AG04450 (cell line): Measurements from ENCODE around the gene KRTAP1-4. TPM values are rescaled to one million over a fixed set of nuclear protein-coding genes. Genes with fewer than 3 reads are reported as not detected.
"Not testable (repeated sequence)": the region's sequence is repeated elsewhere in the genome, so short reads cannot be mapped to it uniquely, and the experiment has no call there.

Experiments
- CTCF ChIA-PET: fragments of 300-600, 350-600 bp; formaldehyde crosslinking; extraction: SDS; loops from one replicate; lab custom pipeline; 2022; ENCODE audit warnings: antibody characterized with exemption, inconsistent platforms; lab: Charles Lee
- POLR2A ChIA-PET: fragments of 350-600 bp; formaldehyde crosslinking; extraction: SDS; loops from one replicate; lab custom pipeline; 2021; ENCODE audit warnings: antibody characterized with exemption, inconsistent platforms; lab: Yijun Ruan, JAX
- DNase-seq: peaks from one replicate; pipeline ENCODE4 v3.0.0-alpha.2; 2011; ENCODE audit warnings: low read depth, low spot score
- H3K27ac ChIP-seq: one replicate; pipeline ENCODE4 v1.5.1; 2012; ENCODE audit warnings: low read depth, low read length, control low read depth
- H3K27me3 ChIP-seq: one replicate; pipeline ENCODE4 v1.6.0; 2012; ENCODE audit warnings: low read length; ENCODE audit not compliant: control insufficient read depth, insufficient read depth
- H3K4me3 ChIP-seq: 2 replicates; pipeline ENCODE4 v1.5.1; 2011; ENCODE audit warnings: mild to moderate bottlenecking, low read depth, low read length, control low read depth
- H3K9me3 ChIP-seq: 2 replicates; pipeline ENCODE4 v1.5.1; 2012; ENCODE audit warnings: low read length; ENCODE audit not compliant: control insufficient read depth, insufficient read depth
- polyA plus RNA-seq: library from polyadenylated mRNA; depleted of rRNA; stranded (reverse); fragments of >200 nt; gene quantifications from 2 replicates; pipeline ENCODE4 v1.2.3, GENCODE V29; 2011
- TF ChIP-seq, protein P1 (sequence below): IDR thresholded peaks from 2 replicates; pipeline ENCODE4 v1.5.1; 2011; ENCODE audit warnings: low read depth, low read length, control low read depth, inconsistent platforms

KRTAP1-4 gene
- polyA plus RNA-seq, 1 experiment = not detected

DNA sequence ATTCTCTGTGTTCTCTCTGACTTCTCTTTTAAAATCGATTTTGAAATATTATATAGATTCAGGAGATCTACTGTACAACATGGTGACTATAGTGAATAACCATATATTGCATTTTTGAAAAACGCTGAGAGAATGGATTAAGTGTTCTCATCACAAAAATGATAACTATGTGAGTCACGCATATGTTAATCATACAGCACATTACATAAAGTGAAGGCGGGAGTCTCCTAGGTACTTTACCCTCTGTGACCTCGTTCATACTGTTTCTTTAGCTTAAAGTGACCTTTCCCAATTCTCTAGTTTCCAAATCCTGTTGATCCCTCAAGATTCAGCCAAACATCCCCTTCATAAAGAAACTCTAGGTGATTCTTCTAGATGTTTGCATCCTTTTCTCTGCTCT, 27.2 kb downstream of the KRTAP1-4 start:
- Histone ChIP-seq H3K9me3 (no peaks in the 10 kb centered on the region), H3K27ac (no peak overlapping the region), H3K27me3 (no peaks in the 10 kb centered on the region), H3K4me3 (no peak overlapping the region)
- no peak for DNase-seq
- CTCF ChIA-PET = no interaction called here
- TF ChIP-seq, protein P1, sequence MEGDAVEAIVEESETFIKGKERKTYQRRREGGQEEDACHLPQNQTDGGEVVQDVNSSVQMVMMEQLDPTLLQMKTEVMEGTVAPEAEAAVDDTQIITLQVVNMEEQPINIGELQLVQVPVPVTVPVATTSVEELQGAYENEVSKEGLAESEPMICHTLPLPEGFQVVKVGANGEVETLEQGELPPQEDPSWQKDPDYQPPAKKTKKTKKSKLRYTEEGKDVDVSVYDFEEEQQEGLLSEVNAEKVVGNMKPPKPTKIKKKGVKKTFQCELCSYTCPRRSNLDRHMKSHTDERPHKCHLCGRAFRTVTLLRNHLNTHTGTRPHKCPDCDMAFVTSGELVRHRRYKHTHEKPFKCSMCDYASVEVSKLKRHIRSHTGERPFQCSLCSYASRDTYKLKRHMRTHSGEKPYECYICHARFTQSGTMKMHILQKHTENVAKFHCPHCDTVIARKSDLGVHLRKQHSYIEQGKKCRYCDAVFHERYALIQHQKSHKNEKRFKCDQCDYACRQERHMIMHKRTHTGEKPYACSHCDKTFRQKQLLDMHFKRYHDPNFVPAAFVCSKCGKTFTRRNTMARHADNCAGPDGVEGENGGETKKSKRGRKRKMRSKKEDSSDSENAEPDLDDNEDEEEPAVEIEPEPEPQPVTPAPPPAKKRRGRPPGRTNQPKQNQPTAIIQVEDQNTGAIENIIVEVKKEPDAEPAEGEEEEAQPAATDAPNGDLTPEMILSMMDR = no peak
- POLR2A ChIA-PET = no interaction called here

DNA sequence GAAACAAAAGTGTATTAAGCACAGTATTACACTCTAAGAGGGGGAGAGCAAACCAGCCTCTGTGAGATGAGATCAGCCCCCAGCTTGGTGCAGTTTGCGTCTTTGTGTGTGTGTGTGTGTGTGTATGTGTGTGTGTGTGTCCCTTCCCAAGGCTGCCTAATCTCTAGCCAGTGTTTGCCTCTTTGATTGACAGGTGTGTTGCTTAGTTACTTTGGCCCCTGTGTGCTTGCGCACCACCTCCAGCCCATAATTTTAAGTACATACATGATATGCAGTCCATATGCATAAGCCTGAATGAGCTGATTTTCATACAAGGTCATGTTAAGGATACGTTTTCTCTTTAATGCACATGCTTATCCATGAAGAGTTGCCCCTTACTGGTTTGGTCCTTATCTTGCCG, 28.2 kb downstream of the KRTAP1-4 start:
- POLR2A ChIA-PET = no interaction called here
- DNase-seq = no peak

GRCh38 chr17:40999563-40999962, 30.4 kb downstream of the KRTAP1-4 start, which contains the start of gene KRTAP3-2:
KRTAP3-2 (minus strand) TSS chr17:40999906; CDS start chr17:40999853, 53 bp downstream.
- POLR2A ChIA-PET = not testable (repeated sequence)

More for the DNA sequence above, 28.2 kb downstream of the KRTAP1-4 start:
- TF ChIP-seq, protein P1 = no peak
- CTCF ChIA-PET = no interaction called here
- no peak overlapping the region for H3K27ac ChIP-seq
- H3K9me3 ChIP-seq = no peaks in the 10 kb centered on the region
- H3K27me3 ChIP-seq = no peaks in the 10 kb centered on the region
- no peak overlapping the region for H3K4me3 ChIP-seq

DNA sequence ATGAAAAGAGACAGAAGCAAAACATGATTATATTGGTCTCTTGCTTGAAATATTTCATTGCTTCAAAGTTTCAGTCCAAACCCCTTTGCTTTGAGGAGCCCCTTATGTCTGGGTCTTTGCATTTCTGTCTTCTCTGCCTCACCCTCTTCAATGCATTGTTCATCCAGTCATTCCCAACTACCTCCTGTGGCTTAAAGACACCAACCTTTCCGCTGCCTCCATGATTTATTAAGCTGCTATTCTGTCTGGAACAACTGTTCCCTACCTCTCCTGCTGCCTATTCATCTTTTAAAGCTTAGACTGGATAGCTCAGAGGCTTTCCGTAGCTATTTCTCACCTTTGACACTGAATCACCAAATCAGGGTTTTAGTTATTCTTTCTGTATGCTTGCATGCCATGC, 32.6 kb downstream of the KRTAP1-4 start:
- no peak for DNase-seq
- Histone ChIP-seq H3K27ac (no peak overlapping the region), H3K9me3 (no peaks in the 10 kb centered on the region), H3K4me3 (no peak overlapping the region), H3K27me3 (no peaks in the 10 kb centered on the region)
- ChIA-PET POLR2A (no interaction called here), CTCF (no interaction called here)
- TF ChIP-seq, protein P1 = no peak

More at GRCh38 chr17:40999563-40999962, 30.4 kb downstream of the KRTAP1-4 start, which contains the start of gene KRTAP3-2:
- H3K4me3 ChIP-seq, DNase-seq, H3K27ac ChIP-seq, H3K9me3 ChIP-seq, H3K27me3 ChIP-seq, CTCF ChIA-PET: not testable (repeated sequence)

GRCh38 chr17:40996829-40997228, 33.2 kb downstream of the KRTAP1-4 start:
- no peak for DNase-seq

More at GRCh38 chr17:40996829-40997228, 33.2 kb downstream of the KRTAP1-4 start:
- TF ChIP-seq, protein P1 = no peak
- no peaks in the 10 kb centered on the region for H3K9me3 ChIP-seq
- ChIA-PET CTCF (no interaction called here), POLR2A (interaction anchor here (0.6 kb wide), 1 partner anchor 1719 kb away, joined by 7 read pairs; no protein-coding TSS in a partner anchor)
- no peak overlapping the region for H3K27ac ChIP-seq
- no peak overlapping the region for H3K4me3 ChIP-seq
- H3K27me3 ChIP-seq = no peaks in the 10 kb centered on the region
